Activated CD4-positive, alpha-beta T cell treated with anti-CD3 and anti-CD28 coated beads, Interleukin-2, amount 50 U/mL, for 24 hours (primary cell): Measurements from ENCODE around the gene NIPSNAP2.
"Not testable (repeated sequence)": the region's sequence is repeated elsewhere in the genome, so short reads cannot be mapped to it uniquely, and the experiment has no call there.

Source experiments
- DNase-seq, 2 donors: peaks; one replicate each; pipeline ENCODE4 v3.0.0-alpha.2; 2020; ENCODE audit warnings: low read depth in 1 of 2, low spot score in 1 of 2

The NIPSNAP2 gene

DNA sequence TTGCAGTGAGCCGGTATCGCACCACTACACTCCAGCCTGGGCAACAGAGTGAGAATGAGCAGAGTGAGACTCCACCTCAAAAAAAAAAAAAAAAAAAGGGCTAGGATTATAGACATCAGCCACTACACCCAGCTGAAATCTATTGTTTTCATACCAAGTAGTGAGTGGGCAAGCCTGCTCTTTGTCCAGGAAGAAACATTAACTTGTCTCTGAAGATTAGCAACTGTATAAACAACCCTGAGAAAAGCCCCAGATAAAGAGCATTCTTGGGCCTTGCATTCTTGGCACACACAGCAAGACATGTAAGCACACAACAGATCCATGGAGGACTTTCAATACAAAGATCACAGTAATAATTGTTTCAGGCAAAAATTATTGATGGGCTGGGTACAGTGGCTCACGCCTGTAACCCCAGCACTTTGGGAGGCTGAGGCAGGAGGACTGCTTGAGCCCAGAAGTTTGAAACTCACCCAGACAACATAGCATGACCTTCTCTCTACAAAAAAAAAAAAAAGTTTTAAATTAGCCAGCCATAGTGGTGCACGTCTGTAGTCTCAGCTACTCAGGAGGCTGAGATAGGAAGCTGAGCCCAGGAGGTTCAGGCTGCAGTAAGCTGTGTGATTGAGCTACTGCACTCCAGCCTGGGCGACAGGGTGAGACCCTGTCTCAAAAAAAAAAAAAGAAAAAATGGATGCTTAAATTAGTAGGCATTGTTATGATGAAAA is 82.5 kb downstream of the NIPSNAP2 start:
- DNase-seq, result no peak

DNA sequence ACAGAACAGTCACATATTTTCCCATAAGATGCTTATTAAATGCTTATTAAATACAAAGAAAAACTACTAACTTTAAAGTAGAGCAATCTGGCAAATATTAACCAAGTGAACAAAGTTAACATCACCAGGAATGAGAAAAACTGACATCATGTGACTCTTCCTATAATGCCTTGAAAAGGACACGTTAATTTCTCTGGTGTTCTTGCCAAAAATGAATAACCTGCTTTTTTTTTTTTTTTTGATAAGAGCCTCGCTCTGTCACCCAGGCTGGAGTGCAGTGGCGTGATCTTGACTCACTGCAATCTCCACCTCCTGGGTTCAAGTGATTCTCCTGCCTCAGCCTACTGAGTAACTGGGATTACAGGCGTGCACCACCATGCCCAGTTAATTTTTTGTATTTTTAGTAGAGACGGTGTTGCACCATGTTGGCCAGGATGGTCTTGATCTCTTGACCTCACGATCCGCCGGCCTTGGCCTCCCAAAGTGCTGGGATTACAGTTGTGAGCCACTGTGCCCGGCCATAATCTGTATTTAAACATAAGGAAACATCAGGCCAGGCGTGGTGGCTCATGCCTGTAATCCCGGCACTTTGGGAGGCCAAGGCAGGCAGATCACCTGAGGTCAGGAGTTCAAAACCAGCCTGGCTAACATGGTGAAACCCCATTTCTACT is 83.2 kb downstream of the NIPSNAP2 start:
- not testable (repeated sequence) for DNase-seq

DNA sequence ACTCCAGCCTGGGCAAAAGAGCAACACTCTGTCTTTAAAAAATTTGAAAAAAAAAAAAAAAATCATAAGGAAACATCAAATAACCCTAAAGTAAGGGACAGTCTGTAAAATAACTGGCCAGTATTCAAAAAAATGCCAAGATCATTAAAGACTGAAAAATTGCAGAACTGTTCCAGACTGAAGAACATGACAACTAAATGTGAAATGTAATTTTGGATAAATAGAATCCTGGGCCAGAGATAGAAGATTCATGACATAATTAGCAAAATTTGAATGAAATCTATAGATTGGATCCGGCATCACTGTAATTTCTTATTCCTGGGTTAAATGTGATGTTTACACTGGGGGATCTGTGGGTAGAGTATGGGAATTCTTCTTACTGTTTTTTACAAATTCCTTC is 83.9 kb downstream of the NIPSNAP2 start:
- no peak for DNase-seq

DNA sequence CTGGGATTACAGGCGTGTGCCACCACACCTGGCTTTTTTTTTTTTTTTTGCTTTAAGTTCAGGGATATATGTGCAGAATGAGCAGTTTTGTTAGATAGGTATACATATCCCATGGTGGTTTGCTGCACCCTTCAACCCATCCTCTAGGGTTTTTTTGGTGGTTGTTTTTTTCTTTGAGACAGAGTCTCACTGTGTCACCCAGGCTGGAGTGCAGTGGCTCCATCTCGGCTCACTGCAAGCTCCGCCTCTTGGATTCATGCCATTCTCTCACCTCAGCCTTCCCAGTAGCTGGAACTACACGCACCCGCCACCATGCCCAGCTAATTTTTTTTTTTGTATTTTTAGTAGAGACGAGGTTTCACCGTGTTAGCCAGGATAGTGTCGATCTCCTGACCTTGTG is 84.4 kb downstream of the NIPSNAP2 start:
- DNase-seq, result not testable (repeated sequence)
